ENCODE results near the gene FBXO44. TPM values are rescaled to one million over a fixed set of nuclear protein-coding genes. Genes with fewer than 3 reads are reported as not detected.
A peak's percentile ranks its signal among the peaks of the same experiment; 100 is the strongest.

Gene FBXO44
- total RNA-seq, 2 experiments from 2014 or later = 54.9 to 59.2 TPM

- Mint-ChIP-seq H3K4me3 (no peak overlapping the region), H3K4me1 (peaks cover 6% of the 10 kb centered on the region), H3K27me3 (peaks cover 8% of the 10 kb centered on the region), H3K27ac (no peak overlapping the region), H3K36me3 (no peaks in the 10 kb centered on the region), H3K9me3 (no peaks in the 10 kb centered on the region)
- ATAC-seq (ENCODE audit: low read depth) = no peak
- POLR2A ChIA-PET = interaction anchor here (0.8 to 1.3 kb wide), 3 partner anchors 20 to 262 kb away, joined by 3 to 5 read pairs (median 4); no protein-coding TSS in a partner anchor
- DNase-seq = no peak
Measured at GRCh38 chr1:11645270-11645669, 9.4 kb upstream of the FBXO44 start.

GRCh38 chr1:11645670-11646265 lies 8.9 kb upstream of the FBXO44 start:
- POLR2A ChIA-PET = interaction anchor here (0.6 to 1.3 kb wide), 5 partner anchors 19 to 608 kb away, joined by 3 to 5 read pairs (median 4); no protein-coding TSS in a partner anchor
- Mint-ChIP-seq H3K27ac (no peak overlapping the region), H3K9me3 (no peaks in the 10 kb centered on the region), H3K4me3 (no peak overlapping the region), H3K27me3 (peaks cover 8% of the 10 kb centered on the region), H3K36me3 (no peaks in the 10 kb centered on the region), H3K4me1 (peaks cover 7% of the 10 kb centered on the region)
- ATAC-seq (ENCODE audit: low read depth) (peak; percentile 30), DNase-seq (peak; percentile 90)

- Mint-ChIP-seq H3K9me3 (no peaks in the 10 kb centered on the region), H3K27ac (no peak overlapping the region), H3K36me3 (no peaks in the 10 kb centered on the region), H3K4me3 (no peak overlapping the region), H3K27me3 (peaks cover 8% of the 10 kb centered on the region), H3K4me1 (peaks cover 12% of the 10 kb centered on the region)
- POLR2A ChIA-PET = interaction anchor here (0.6 to 1.3 kb wide), 5 partner anchors 19 to 608 kb away, joined by 3 to 5 read pairs (median 4); no protein-coding TSS in a partner anchor
- DNase-seq (no peak), ATAC-seq (ENCODE audit: low read depth) (no peak)
Measured at GRCh38 chr1:11646317-11646716, 8.4 kb upstream of the FBXO44 start.

- no peak for ATAC-seq (ENCODE audit: low read depth)
- POLR2A ChIA-PET = interaction anchor here (0.8 kb wide), 1 partner anchor 72 kb away, joined by 3 read pairs; no protein-coding TSS in a partner anchor
- H3K4me3 Mint-ChIP-seq = no peak overlapping the region
Measured at GRCh38 chr1:11647333-11647732, 7.3 kb upstream of the FBXO44 start.

GRCh38 chr1:11648039-11648438 lies 6.6 kb upstream of the FBXO44 start:
- H3K27ac Mint-ChIP-seq = no peak overlapping the region
- H3K4me3 Mint-ChIP-seq = no peak overlapping the region
- POLR2A ChIA-PET = interaction anchor here (3.3 to 8.2 kb wide), 3 partner anchors 16 to 261 kb away, joined by 24 to 86 read pairs (median 83); partner anchors contain the start of gene FBXO6

More at GRCh38 chr1:11647333-11647732, 7.3 kb upstream of the FBXO44 start:
- H3K27me3 Mint-ChIP-seq = peaks cover 4% of the 10 kb centered on the region
- H3K9me3 Mint-ChIP-seq = no peaks in the 10 kb centered on the region
- no peaks in the 10 kb centered on the region for H3K36me3 Mint-ChIP-seq
- H3K4me1 Mint-ChIP-seq = peaks cover 11% of the 10 kb centered on the region
- H3K27ac Mint-ChIP-seq = no peak overlapping the region
- DNase-seq = no peak

GRCh38 chr1:11648732-11649158 lies 5.9 kb upstream of the FBXO44 start:
- Mint-ChIP-seq H3K4me3 (peak overlapping the region; percentile 14), H3K9me3 (no peaks in the 10 kb centered on the region), H3K36me3 (no peaks in the 10 kb centered on the region), H3K27ac (no peak overlapping the region), H3K4me1 (peaks cover 16% of the 10 kb centered on the region), H3K27me3 (no peaks in the 10 kb centered on the region)
- ATAC-seq (ENCODE audit: low read depth) (peak; percentile 16), DNase-seq (peak; percentile 66)
- POLR2A ChIA-PET = interaction anchor here (0.6 to 8.2 kb wide), 5 partner anchors 15 to 442 kb away, joined by 4 to 86 read pairs (median 24); partner anchors contain the start of genes AGTRAP and FBXO6

More at GRCh38 chr1:11648039-11648438, 6.6 kb upstream of the FBXO44 start:
- Mint-ChIP-seq H3K4me1 (peaks cover 14% of the 10 kb centered on the region), H3K36me3 (no peaks in the 10 kb centered on the region), H3K27me3 (no peaks in the 10 kb centered on the region), H3K9me3 (no peaks in the 10 kb centered on the region)
- no peak for DNase-seq
- no peak for ATAC-seq (ENCODE audit: low read depth)

GRCh38 chr1:11649237-11649623 lies 5.4 kb upstream of the FBXO44 start:
- H3K9me3 Mint-ChIP-seq = no peaks in the 10 kb centered on the region
- H3K4me3 Mint-ChIP-seq = no peak overlapping the region
- no peaks in the 10 kb centered on the region for H3K27me3 Mint-ChIP-seq
- no peak for ATAC-seq (ENCODE audit: low read depth)
- H3K27ac Mint-ChIP-seq = no peak overlapping the region
- H3K36me3 Mint-ChIP-seq = no peaks in the 10 kb centered on the region
- POLR2A ChIA-PET = interaction anchor here (0.6 to 8.2 kb wide), 6 partner anchors 14 to 442 kb away, joined by 4 to 86 read pairs (median 18); partner anchors contain the start of genes AGTRAP and FBXO6
- no peak for DNase-seq
- H3K4me1 Mint-ChIP-seq = peaks cover 16% of the 10 kb centered on the region

- POLR2A ChIA-PET = interaction anchor here (0.6 to 8.2 kb wide), 8 partner anchors 14 to 638 kb away, joined by 3 to 86 read pairs (median 10); partner anchors contain the start of genes AGTRAP and FBXO6
- peak overlapping the region; percentile 46 for H3K4me3 Mint-ChIP-seq
- no peaks in the 10 kb centered on the region for H3K27me3 Mint-ChIP-seq
- H3K9me3 Mint-ChIP-seq = no peaks in the 10 kb centered on the region
- no peaks in the 10 kb centered on the region for H3K36me3 Mint-ChIP-seq
- no peak overlapping the region for H3K27ac Mint-ChIP-seq
- peaks cover 16% of the 10 kb centered on the region for H3K4me1 Mint-ChIP-seq
- ATAC-seq (ENCODE audit: low read depth) = no peak
- DNase-seq = no peak
Measured at GRCh38 chr1:11649624-11650330, 4.9 kb upstream of the FBXO44 start.

- Mint-ChIP-seq H3K27me3 (no peaks in the 10 kb centered on the region), H3K36me3 (no peaks in the 10 kb centered on the region), H3K4me1 (peaks cover 18% of the 10 kb centered on the region), H3K27ac (peak overlapping the region; percentile 65), H3K9me3 (no peaks in the 10 kb centered on the region), H3K4me3 (peak overlapping the region; percentile 61)
- POLR2A ChIA-PET = interaction anchor here (0.6 to 8.2 kb wide), 9 partner anchors 13 to 638 kb away, joined by 3 to 86 read pairs (median 10); partner anchors contain the start of genes AGTRAP and FBXO6
- DNase-seq (peak; percentile 88), ATAC-seq (ENCODE audit: low read depth) (peak; percentile 85)
Measured at GRCh38 chr1:11650331-11650991, 4.2 kb upstream of the FBXO44 start.

- Mint-ChIP-seq H3K4me3 (peak overlapping the region; percentile 61), H3K36me3 (peaks cover 2% of the 10 kb centered on the region), H3K27ac (peak overlapping the region; percentile 72), H3K27me3 (no peaks in the 10 kb centered on the region), H3K9me3 (no peaks in the 10 kb centered on the region), H3K4me1 (peaks cover 19% of the 10 kb centered on the region)
- no peak for ATAC-seq (ENCODE audit: low read depth)
- no peak for DNase-seq
- POLR2A ChIA-PET = interaction anchor here (0.8 to 8.2 kb wide), 6 partner anchors 13 to 639 kb away, joined by 3 to 86 read pairs (median 14); partner anchors contain the start of gene FBXO6
Measured at GRCh38 chr1:11651017-11651416, 3.7 kb upstream of the FBXO44 start.

GRCh38 chr1:11652203-11652780 lies 2.4 kb upstream of the FBXO44 start:
- Mint-ChIP-seq H3K4me3 (no peak overlapping the region), H3K27me3 (no peaks in the 10 kb centered on the region), H3K36me3 (peaks cover 5% of the 10 kb centered on the region), H3K27ac (peak overlapping the region; percentile 64), H3K4me1 (peaks cover 19% of the 10 kb centered on the region), H3K9me3 (no peaks in the 10 kb centered on the region)
- DNase-seq = no peak
- POLR2A ChIA-PET = interaction anchor here (2.0 to 8.2 kb wide), 4 partner anchors 11 to 256 kb away, joined by 8 to 86 read pairs (median 46); partner anchors contain the start of gene FBXO6
- ATAC-seq (ENCODE audit: low read depth) = no peak

GRCh38 chr1:11653101-11653860 lies 1.4 kb upstream of the FBXO44 start:
- H3K27ac Mint-ChIP-seq = peak overlapping the region; percentile 12
- H3K36me3 Mint-ChIP-seq = peaks cover 12% of the 10 kb centered on the region
- no peaks in the 10 kb centered on the region for H3K9me3 Mint-ChIP-seq
- H3K4me3 Mint-ChIP-seq = peak overlapping the region; percentile 48
- no peak for ATAC-seq (ENCODE audit: low read depth)
- POLR2A ChIA-PET = interaction anchor here (0.8 to 8.2 kb wide), 6 partner anchors 10 to 255 kb away, joined by 3 to 86 read pairs (median 8); partner anchors contain the start of genes CLCN6, FBXO6 and MTHFR
- H3K27me3 Mint-ChIP-seq = no peaks in the 10 kb centered on the region
- H3K4me1 Mint-ChIP-seq = peaks cover 19% of the 10 kb centered on the region
- DNase-seq = no peak

All from activated naive CD8-positive, alpha-beta T cell treated with anti-CD3 and anti-CD28 coated beads, Interleukin-2, amount 10 ng/mL, durations not matched to agents 7 days and 5 days (primary cell).